Smooth muscle cell of trachea (primary cell): ENCODE measurements around the gene ZMYM4. TPM values are rescaled to one million over a fixed set of nuclear protein-coding genes. Genes with fewer than 3 reads are reported as not detected.

Experiments
- total RNA-seq: library from RNA; depleted of rRNA; stranded (reverse); fragments of >200 nt; gene quantifications from 2 replicates; pipeline ENCODE4 v1.2.1, GENCODE V29; 2014

ZMYM4 gene
- total RNA-seq, result 39.0 and 47.1 TPM in 2 replicates

DNA sequence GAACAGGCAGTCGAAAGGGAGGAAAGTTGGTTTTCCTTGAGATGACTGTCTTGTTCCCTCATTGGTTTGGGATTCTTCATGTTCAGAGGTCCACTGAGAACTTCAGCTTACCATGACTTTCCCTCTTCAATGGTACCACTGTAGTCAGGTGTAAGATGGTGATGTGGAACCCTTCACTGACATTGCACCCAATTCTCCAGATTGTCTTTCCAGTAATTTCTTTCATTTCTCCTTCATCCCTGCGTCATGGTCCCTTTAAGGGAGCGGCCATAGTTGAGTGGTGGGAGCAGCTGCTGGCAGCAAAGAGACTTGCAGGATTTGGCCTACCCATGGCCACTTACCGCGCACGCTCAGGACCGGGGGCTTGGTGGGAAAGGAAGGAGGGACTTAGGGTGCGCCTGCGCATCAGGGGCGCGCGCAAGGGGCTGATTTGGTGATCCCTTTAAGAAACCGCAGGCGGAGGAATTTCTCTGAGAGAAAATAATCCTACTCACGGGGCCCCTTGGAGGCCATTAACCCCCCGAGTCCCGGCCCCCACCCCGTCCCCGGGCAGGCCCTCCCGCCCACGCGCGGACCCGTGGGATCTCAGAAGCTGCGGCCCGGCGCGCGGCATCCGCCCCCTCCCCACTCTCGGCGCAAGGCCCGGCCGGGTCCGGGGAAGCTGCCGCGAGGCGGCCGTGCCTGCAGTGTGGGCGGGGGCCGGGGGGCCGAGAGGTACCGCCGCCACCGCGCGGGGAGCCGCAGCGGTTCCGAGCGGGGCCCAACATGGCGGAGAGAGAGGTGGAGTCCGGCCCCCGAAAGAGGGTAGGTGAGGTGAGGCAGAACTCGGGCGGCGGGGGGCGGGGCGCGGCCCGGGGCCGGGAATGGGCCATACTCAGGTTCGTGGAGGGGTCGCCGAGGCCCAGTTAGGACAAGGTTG, at the start of gene ZMYM4:
ZMYM4 (plus strand) TSS at position 428 of the 919 bp plus-strand sequence; CDS start at position 766, 338 bp downstream.

Other genes with a start within 250 kb of the ZMYM4 start
- gene ZMYM6, start 236.8 kb upstream of the ZMYM4 start, total RNA-seq, result 19.6 and 22.8 TPM in 2 replicates
- 14.9 and 23.1 TPM in 2 replicates for gene ZMYM1, start 189.3 kb upstream of the ZMYM4 start, total RNA-seq
- gene SFPQ, start 75.6 kb upstream of the ZMYM4 start, total RNA-seq, result 111 and 271 TPM in 2 replicates